ENCODE results near the gene MED17.

- TF ChIP-seq CTCF (IDR thresholded peaks at IDR 0.05), result no peak
- TF ChIP-seq POLR2A (IDR thresholded peaks at IDR 0.05), result no peak
Observed at GRCh38 chr11:93740730-93741093, 43.4 kb upstream of the MED17 start.

Data from right lobe of liver (tissue), 4 donors.